ENCODE results near the gene FMNL1. TPM values are rescaled to one million over a fixed set of nuclear protein-coding genes. Genes with fewer than 3 reads are reported as not detected.

Gene FMNL1
- total and polyA plus RNA-seq, 10 of the 15 experiments (the other 5 are each of a cell fraction or from before 2014, with no cell fraction given) = 3.3 to 108 (median 19.5) TPM

- H3K4me2 ChIP-seq (ENCODE audit: control insufficient read depth, insufficient read depth) = no peak overlapping the region
- H3K79me2 ChIP-seq (ENCODE audit: control insufficient read depth, insufficient read depth, low read length) = no peaks in the 10 kb centered on the region
- no peaks in the 10 kb centered on the region for H4K20me1 ChIP-seq (ENCODE audit: control insufficient read depth, insufficient read depth)
- H2AFZ ChIP-seq (ENCODE audit: control insufficient read depth, low read depth, low read length) = no peak overlapping the region
- 79% methylated on average over 5 of the region's 5 CpGs for WGBS (ENCODE audit: insufficient coverage, insufficient replicate concordance, low lambda C conversion rate, missing lambda C conversion rate)
- no peak overlapping the region for H3K4me3 ChIP-seq
- RAD21 ChIA-PET (ENCODE audit: unreplicated experiment) = interaction anchor here (1.7 kb wide), 1 partner anchor 34 kb away, joined by 4 read pairs; no protein-coding TSS in a partner anchor
- no peaks in the 10 kb centered on the region for H3K27me3 ChIP-seq (replicated peaks in 1 of 2; ENCODE audit: control insufficient read depth in 2 of 2, insufficient read depth in 2 of 2, low read length in 1 of 2)
- intact Hi-C loops (cut with micrococcal nuclease; ENCODE audit: unreplicated experiment) (no loop called here), in situ Hi-C loops (cut with MboI) (no loop called here)
- POLR2A ChIA-PET = interaction anchor here (0.5 to 1.2 kb wide), 3 partner anchors 18 to 870 kb away, joined by 3 to 4 read pairs (median 4); no protein-coding TSS in a partner anchor
- no peak for DNase-seq (ENCODE audit: low read depth, low spot score)
- no peak overlapping the region for H3K27ac ChIP-seq (ENCODE audit: control insufficient read depth, insufficient read depth)
- H3K9me3 ChIP-seq (replicated peaks; ENCODE audit: control insufficient read depth, insufficient read depth, low read length) = no peaks in the 10 kb centered on the region
- TF ChIP-seq POLR2AphosphoS2 (IDR thresholded peaks at IDR 0.05; ENCODE audit: low read depth, low read length) (no peak), RAD51 (IDR thresholded peaks at IDR 0.05) (no peak), PRDM15 (CRISPR knock-in tag; IDR thresholded peaks at IDR 0.05) (no peak), POLR2AphosphoS5 (IDR thresholded peaks at IDR 0.05; ENCODE audit: low read length) (no peak), KDM1A (IDR thresholded peaks at IDR 0.05; ENCODE audit: borderline replicate concordance) (no peak), ZNF217 (IDR thresholded peaks at IDR 0.05) (no peak), SPI1 (IDR thresholded peaks at IDR 0.05; ENCODE audit: borderline replicate concordance, insufficient read depth, low read depth, low read length) (no peak), SUZ12 (IDR thresholded peaks at IDR 0.05; ENCODE audit: unreplicated experiment) (no peak)
- CTCF ChIA-PET = interaction anchor here (1.8 to 2.5 kb wide), 3 partner anchors 12 to 48 kb away, joined by 5 to 10 read pairs (median 7); partner anchors contain the start of gene ACBD4
- no peak for FAIRE-seq
- BruUV-seq (replicated peaks) = no TSS peak
- H3K4me1 ChIP-seq (ENCODE audit: control insufficient read depth, insufficient read depth, low read length) = no peaks in the 10 kb centered on the region
- H3K9ac ChIP-seq (ENCODE audit: control insufficient read depth, insufficient read depth, low read length) = no peak overlapping the region
- no peaks in the 10 kb centered on the region for H3K36me3 ChIP-seq (ENCODE audit: control insufficient read depth in 2 of 2, insufficient read depth in 2 of 2, low read length in 1 of 2)
- SMC1A ChIA-PET (ENCODE audit: uncharacterized antibody, unreplicated experiment) = interaction anchor here (0.7 to 1.5 kb wide), 2 partner anchors 23 to 49 kb away, joined by 3 to 4 read pairs; partner anchors contain the start of genes ACBD4 and HEXIM2
- no peak for ATAC-seq
These were observed 37.5 kb upstream of the FMNL1 start for GRCh38 chr17:45184144-45184543.
